GM13977 (cell line): ENCODE results near the gene URB1.
"Not testable (repeated sequence)": the region's sequence is repeated elsewhere in the genome, so short reads cannot be mapped to it uniquely, and the experiment has no call there.

ENCODE experiments used
- DNase-seq: peaks from one replicate; pipeline ENCODE4 v3.0.0; 2012; ENCODE audit warnings: low spot score
- in situ Hi-C: fragments of 300-500 bp; cut with MboI; formaldehyde crosslinking; loops from one replicate; pipeline ENCODE4 v1.12.0; 2022; ENCODE audit warnings: low sequenced_read_pairs, low pct_unique_long_range_greater_than_20kb, mixed read lengths, inconsistent platforms; ENCODE audit not compliant: unreplicated experiment
- TF ChIP-seq, protein P1 (sequence below): IDR thresholded peaks from 2 replicates; pipeline ENCODE4 v1.5.1; 2012; ENCODE audit warnings: mild to moderate bottlenecking, control low read depth; ENCODE audit not compliant: insufficient read depth; ENCODE audit errors: extremely low read depth, missing control alignments

URB1 gene

DNA sequence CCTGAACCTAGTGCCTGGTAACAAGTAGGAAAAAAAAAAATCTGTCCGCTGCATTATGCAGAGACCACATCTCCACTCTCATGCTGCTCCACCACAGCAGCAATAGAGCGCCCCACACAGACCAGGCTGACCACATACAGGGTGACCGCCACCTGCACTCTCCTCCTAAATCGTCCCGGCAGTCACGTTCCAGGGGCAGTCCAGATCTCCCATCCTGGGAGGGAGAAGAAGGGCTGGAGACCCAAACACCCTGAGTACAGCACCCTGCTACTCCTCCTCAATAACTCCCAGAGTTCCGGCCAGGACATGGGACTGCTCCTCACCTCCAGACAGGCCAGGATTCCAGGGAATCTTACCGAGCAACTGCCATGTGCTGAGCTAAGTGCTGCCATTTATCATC lies 15.3 kb downstream of the URB1 start:
- TF ChIP-seq, protein P1, sequence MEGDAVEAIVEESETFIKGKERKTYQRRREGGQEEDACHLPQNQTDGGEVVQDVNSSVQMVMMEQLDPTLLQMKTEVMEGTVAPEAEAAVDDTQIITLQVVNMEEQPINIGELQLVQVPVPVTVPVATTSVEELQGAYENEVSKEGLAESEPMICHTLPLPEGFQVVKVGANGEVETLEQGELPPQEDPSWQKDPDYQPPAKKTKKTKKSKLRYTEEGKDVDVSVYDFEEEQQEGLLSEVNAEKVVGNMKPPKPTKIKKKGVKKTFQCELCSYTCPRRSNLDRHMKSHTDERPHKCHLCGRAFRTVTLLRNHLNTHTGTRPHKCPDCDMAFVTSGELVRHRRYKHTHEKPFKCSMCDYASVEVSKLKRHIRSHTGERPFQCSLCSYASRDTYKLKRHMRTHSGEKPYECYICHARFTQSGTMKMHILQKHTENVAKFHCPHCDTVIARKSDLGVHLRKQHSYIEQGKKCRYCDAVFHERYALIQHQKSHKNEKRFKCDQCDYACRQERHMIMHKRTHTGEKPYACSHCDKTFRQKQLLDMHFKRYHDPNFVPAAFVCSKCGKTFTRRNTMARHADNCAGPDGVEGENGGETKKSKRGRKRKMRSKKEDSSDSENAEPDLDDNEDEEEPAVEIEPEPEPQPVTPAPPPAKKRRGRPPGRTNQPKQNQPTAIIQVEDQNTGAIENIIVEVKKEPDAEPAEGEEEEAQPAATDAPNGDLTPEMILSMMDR = no peak
- DNase-seq = no peak
- in situ Hi-C loops = no loop called here

DNA sequence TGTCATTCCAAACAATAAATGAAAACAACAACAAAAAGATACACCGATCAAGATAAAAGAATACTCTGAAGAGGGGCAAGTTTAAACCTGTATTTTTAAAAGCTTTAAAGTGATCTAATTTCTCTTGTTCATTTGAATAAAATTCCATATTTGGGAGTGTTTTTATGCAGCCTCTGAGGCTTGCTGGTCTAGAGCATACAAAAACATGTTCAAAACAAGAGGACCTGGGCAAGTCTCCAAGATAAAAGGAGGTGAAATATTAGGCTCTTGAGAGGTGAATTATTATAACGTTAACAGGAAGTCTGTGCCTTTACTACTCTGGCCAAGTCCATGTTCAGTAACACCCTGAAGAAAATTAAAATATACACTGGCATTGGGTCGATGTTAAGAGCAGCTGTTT lies 20.1 kb downstream of the URB1 start:
- DNase-seq = no peak
- in situ Hi-C loops = no loop called here
- TF ChIP-seq, protein P1 = no peak

DNA sequence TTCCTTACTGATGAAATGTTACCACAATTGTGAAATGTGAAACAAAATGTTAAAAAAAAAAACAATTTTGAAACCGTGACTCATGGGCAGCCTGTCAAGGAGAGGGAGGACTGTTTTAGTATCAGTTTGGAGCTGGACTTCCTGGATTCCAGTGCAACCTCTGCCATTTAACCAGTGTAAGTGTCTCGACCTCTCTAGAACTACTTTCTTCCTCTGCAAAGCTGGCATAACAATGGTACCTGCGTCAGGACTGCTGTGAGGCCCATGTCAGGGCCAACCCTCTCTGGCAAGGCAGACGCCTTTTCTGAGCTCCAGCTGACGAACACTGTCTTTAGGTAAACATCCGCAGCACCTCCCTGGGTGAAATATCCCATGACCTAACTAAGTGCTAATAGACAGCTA lies 20.9 kb downstream of the URB1 start:
- in situ Hi-C loops = no loop called here
- DNase-seq = no peak
- TF ChIP-seq, protein P1 = no peak

DNA sequence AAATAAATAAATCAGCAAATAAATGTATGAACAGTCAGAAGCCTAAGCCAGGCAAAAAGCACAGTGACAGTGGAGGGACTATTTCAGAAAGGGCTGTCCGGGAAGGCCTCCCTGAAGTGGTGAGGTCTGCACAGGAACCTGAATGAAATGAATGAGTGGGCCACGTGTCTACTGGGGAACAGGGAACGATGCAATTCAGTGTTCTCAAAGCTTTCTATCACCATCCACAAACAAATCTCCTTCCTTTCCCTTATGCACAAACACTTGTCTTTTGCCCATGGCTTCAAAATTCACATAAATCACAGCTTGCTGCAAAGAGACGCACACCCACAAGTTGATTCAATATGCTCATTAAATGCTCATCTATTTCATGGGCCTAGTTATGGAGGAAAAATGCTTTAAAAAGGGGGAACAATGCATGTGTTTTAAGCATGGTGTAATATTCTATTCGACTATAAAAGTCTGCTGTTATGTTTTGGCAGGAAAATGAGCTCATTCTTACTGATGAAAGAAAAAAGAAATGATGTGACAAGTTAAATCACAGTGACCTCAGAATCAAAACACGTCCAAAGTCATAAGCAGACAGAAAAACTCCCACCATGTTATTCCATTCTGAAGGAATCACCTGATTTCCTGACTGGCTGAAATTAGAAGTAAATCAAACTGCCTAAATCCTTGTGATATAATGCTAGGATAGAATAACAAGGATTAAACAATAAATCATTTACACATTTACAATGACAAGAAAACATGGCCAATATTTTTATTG lies 21.6 kb downstream of the URB1 start:
- no peak for DNase-seq
- in situ Hi-C loops = no loop called here
- TF ChIP-seq, protein P1 = no peak

DNA sequence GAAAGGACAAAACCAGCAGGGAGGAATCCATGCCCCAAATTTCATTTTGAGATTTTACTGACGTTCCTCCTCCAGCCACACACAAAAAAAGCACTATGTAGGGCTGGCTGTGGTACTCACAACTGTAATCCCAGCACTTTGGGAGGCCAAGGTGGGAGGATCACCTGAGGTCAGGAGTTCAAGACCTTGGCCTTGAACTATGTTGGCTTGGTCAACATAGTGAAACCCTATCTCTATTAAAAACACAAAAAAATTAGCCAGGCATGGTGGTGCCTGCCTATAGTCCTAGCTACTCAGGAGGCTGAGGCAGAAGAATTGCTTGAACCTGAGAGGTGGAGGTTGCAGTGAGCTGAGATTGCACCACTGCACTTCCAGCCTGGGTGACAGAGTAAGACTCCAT lies 23.9 kb downstream of the URB1 start:
- in situ Hi-C loops, DNase-seq: not testable (repeated sequence)

DNA sequence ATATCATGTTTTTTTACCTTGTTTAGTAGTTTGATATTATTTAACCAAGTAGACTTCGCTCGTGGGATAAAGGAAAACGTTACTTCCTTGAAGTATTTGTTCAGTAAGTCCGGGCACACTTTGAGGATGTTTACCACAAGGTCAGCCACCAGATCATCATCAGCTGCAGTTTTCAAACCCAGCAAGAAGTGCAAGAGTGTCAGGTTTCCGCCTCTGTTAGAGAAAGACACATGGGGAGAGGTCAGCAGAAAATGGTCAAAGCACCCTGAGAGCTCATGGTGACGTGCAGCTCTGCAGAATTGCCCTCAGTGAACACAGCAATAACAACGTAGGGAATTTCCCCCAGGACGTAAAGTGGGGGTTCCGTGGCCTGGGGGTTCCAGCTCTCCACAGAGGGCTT lies 24.4 kb downstream of the URB1 start:
- no peak for DNase-seq
- TF ChIP-seq, protein P1 = no peak
- in situ Hi-C loops = no loop called here

DNA sequence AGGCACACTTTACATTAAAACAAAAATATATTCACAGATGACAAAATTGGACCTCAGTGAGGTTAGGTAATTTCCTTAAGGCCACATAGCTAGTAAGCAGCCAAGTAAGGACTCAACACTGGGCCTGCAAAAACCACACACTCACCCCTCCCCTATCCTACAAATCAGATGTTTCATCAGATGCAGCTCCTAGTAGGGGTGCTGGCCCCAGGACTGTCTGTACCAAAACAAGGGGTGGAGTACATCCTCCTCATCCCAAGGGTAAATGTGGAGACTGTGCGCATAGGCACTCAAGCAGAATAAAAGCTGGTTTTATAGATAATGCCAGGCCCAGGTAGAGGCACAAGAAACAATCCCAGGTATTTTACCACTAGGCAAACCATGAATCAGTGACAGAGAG lies 25.7 kb downstream of the URB1 start:
- in situ Hi-C loops = no loop called here
- TF ChIP-seq, protein P1 = no peak
- no peak for DNase-seq
